ENCODE data around the gene GBP7. TPM values are rescaled to one million over a fixed set of nuclear protein-coding genes. Genes with fewer than 3 reads are reported as not detected.

The GBP7 gene
- total RNA-seq, 4 donors from 2014 or later, result not detected

DNA sequence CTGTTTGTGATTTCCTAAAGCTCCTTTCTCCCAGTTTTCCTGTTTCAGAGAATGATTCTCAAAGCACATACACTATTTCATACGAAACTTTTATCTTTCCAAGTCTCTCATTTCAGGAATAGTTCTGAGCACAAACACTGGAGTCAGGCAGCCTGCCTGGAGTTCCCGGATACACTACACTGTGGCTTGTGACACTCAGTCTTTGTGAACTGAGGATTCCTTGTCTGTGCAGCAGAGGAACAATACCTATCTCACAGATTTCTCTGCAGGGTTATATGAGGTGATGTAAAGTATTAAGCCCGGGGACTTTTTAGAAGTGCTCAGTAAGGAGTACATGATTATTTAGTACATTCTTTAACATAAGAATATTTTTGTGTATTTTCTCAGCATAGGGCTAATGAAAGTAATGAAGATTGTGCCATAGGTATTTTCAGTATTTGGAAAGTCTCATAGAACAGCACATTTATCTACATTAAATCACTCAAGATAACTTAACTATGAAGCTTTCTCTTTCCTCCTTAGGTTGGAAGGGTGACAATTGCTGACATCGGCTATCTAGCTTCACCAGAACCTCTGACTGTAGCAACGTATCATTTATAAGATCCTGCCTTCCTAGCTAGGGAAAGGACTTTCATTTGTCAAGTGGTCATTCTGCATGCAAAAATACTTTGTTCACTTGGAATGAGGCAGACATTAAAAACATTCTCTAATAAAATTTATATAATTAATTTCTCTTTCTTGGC is 62.8 kb downstream of the GBP7 start:
- H3K9me3 ChIP-seq, result no peaks in the 10 kb centered on the region
- no peak for DNase-seq (ENCODE audit: extremely low spot score)
- peak overlapping the region in 1 of 4 donors; percentile 35 for H3K27ac ChIP-seq (replicated peaks in 1 of 4)
- peaks cover 61 to 99% (median 85%) of the 10 kb centered on the region in 4 donors for H3K36me3 ChIP-seq
- H3K4me1 ChIP-seq, result no peaks in the 10 kb centered on the region
- TF ChIP-seq, protein P1, sequence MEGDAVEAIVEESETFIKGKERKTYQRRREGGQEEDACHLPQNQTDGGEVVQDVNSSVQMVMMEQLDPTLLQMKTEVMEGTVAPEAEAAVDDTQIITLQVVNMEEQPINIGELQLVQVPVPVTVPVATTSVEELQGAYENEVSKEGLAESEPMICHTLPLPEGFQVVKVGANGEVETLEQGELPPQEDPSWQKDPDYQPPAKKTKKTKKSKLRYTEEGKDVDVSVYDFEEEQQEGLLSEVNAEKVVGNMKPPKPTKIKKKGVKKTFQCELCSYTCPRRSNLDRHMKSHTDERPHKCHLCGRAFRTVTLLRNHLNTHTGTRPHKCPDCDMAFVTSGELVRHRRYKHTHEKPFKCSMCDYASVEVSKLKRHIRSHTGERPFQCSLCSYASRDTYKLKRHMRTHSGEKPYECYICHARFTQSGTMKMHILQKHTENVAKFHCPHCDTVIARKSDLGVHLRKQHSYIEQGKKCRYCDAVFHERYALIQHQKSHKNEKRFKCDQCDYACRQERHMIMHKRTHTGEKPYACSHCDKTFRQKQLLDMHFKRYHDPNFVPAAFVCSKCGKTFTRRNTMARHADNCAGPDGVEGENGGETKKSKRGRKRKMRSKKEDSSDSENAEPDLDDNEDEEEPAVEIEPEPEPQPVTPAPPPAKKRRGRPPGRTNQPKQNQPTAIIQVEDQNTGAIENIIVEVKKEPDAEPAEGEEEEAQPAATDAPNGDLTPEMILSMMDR (IDR thresholded peaks at IDR 0.05), result no peak
- no peak for TF ChIP-seq EP300 (IDR thresholded peaks at IDR 0.05)
- no peak for TF ChIP-seq POLR2AphosphoS5 (IDR thresholded peaks at IDR 0.05)
- no peak for TF ChIP-seq POLR2A (IDR thresholded peaks at IDR 0.05; ENCODE audit: low read depth)
- WGBS, result 53% methylated on average over 5 of the region's 5 CpGs
- H3K4me3 ChIP-seq, result no peak overlapping the region
- intact Hi-C loops (cut with DNase I), result no loop called here
- no peaks in the 10 kb centered on the region for H3K27me3 ChIP-seq

DNA sequence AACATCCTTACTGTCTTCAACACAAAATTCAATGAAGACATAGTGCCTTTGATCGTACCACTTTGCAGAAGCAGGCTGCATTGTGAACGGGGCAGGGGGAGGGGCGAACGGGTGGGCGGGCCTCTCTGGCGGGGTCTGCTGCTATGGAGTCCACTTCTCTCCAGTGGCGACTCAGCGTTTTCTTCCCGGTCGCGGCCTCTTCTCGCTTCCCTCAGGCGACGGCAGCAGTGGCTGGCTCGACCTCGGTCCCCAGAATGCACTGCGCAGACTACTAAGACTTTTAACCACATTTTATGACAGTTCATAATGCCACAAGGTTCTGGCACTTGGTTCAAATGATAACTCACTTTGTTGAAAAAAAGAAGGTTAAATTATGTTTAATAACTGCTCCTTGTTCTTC is 71.1 kb downstream of the GBP7 start:
- intact Hi-C loops (cut with DNase I), result no loop called here
- Histone ChIP-seq H3K9me3 (no peaks in the 10 kb centered on the region), H3K27me3 (no peaks in the 10 kb centered on the region), H3K27ac (replicated peaks in 1 of 4) (no peak overlapping the region), H3K4me1 (no peaks in the 10 kb centered on the region), H3K36me3 (peaks cover 50 to 57% (median 51%) of the 10 kb centered on the region in 4 donors), H3K4me3 (no peak overlapping the region)
- no peak for TF ChIP-seq POLR2A (IDR thresholded peaks at IDR 0.05; ENCODE audit: low read depth)
- TF ChIP-seq, protein P1 (IDR thresholded peaks at IDR 0.05), result no peak
- TF ChIP-seq POLR2AphosphoS5 (IDR thresholded peaks at IDR 0.05), result no peak
- no peak for TF ChIP-seq EP300 (IDR thresholded peaks at IDR 0.05)
- WGBS, result 93% methylated on average over 16 of the region's 17 CpGs
- DNase-seq (ENCODE audit: extremely low spot score), result no peak

DNA sequence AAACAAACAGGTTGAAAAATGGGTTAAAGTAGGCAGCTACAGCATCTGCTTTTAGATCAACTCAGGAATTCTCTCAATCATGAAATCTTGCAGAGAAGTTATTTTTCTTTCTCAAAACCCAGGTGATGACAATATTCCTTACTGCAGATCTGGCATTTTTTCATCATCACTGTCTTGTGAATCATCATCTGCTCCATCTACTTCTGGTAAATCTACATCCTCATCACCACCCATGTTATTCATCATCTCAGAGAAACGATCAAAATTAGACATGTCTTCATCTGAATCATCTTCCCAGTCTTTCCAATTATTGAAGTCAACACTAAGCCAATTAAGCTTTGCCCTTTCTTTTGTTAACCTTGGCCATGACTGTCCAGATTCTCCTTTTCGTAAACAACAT is 71.7 kb downstream of the GBP7 start:
- H3K4me1 ChIP-seq, result no peaks in the 10 kb centered on the region
- no peaks in the 10 kb centered on the region for H3K27me3 ChIP-seq
- no peak for DNase-seq (ENCODE audit: extremely low spot score)
- no peaks in the 10 kb centered on the region for H3K9me3 ChIP-seq
- WGBS, result 89% methylated on average over 2 of the region's 2 CpGs
- TF ChIP-seq EP300 (IDR thresholded peaks at IDR 0.05), result no peak
- no peak for TF ChIP-seq POLR2AphosphoS5 (IDR thresholded peaks at IDR 0.05)
- TF ChIP-seq, protein P1 (IDR thresholded peaks at IDR 0.05), result no peak
- no peak for TF ChIP-seq POLR2A (IDR thresholded peaks at IDR 0.05; ENCODE audit: low read depth)
- no peak overlapping the region for H3K4me3 ChIP-seq
- intact Hi-C loops (cut with DNase I), result no loop called here
- H3K27ac ChIP-seq (replicated peaks in 1 of 4), result no peak overlapping the region
- peaks cover 45 to 52% (median 46%) of the 10 kb centered on the region in 4 donors for H3K36me3 ChIP-seq

DNA sequence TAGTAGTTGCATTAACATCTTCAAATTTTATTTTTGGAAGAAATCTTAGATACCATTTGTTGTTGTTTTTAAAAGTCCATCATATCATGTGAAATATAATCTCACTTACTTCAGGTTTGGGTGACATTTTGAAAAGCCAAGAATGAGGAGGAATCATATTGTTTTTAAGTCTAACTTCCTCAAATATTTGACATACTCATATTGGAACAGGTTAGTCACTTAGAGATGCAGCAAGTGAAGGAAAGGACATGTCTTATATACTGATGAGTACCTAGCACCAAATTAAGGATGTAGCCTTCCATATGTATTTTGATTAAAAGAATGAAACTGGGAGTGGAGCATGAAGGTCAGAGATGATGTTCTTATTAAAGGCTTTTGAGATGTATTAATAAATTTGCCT is 73.8 kb downstream of the GBP7 start:
- Histone ChIP-seq H3K9me3 (no peaks in the 10 kb centered on the region), H3K4me1 (no peaks in the 10 kb centered on the region), H3K36me3 (peaks cover 23 to 30% (median 26%) of the 10 kb centered on the region in 4 donors), H3K27ac (replicated peaks in 1 of 4) (no peak overlapping the region), H3K4me3 (no peak overlapping the region), H3K27me3 (no peaks in the 10 kb centered on the region)
- no peak for DNase-seq (ENCODE audit: extremely low spot score)
- intact Hi-C loops (cut with DNase I), result no loop called here
- TF ChIP-seq EP300 (IDR thresholded peaks at IDR 0.05) (no peak), POLR2AphosphoS5 (IDR thresholded peaks at IDR 0.05) (no peak), POLR2A (IDR thresholded peaks at IDR 0.05; ENCODE audit: low read depth) (no peak)
- TF ChIP-seq, protein P1 (IDR thresholded peaks at IDR 0.05), result no peak
